ENCODE data around the gene UBE2F.

DNA sequence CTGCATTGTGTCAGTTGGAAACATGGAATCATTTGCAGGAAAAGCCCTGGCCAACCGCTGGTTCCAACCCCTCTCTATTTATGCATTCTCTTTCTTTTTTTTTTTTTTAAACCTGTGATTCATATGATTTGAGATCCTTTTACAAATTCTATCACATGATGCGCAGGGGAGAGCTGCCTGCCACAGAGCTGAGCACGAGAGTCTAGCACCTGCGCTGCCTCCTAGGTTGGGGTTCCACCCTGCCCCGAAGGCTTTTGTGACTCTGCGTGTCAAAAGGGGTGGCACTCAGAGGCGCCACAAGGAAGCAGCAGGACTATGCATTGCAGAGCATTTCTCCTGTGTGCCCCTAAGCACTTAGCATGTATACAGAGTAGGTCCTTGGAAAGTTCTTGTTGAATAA is 116.0 kb downstream of the UBE2F start:
- no peak for TF ChIP-seq POLR2A (IDR thresholded peaks at IDR 0.05)
- TF ChIP-seq, protein P1, sequence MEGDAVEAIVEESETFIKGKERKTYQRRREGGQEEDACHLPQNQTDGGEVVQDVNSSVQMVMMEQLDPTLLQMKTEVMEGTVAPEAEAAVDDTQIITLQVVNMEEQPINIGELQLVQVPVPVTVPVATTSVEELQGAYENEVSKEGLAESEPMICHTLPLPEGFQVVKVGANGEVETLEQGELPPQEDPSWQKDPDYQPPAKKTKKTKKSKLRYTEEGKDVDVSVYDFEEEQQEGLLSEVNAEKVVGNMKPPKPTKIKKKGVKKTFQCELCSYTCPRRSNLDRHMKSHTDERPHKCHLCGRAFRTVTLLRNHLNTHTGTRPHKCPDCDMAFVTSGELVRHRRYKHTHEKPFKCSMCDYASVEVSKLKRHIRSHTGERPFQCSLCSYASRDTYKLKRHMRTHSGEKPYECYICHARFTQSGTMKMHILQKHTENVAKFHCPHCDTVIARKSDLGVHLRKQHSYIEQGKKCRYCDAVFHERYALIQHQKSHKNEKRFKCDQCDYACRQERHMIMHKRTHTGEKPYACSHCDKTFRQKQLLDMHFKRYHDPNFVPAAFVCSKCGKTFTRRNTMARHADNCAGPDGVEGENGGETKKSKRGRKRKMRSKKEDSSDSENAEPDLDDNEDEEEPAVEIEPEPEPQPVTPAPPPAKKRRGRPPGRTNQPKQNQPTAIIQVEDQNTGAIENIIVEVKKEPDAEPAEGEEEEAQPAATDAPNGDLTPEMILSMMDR (IDR thresholded peaks at IDR 0.05), result no peak

Measured in breast epithelium (tissue), 3 donors.